HEK293T (cell line): ENCODE measurements around the gene CTSK.

Experiments used
- ARNT ChIP-seq: fragments of 450-650 bp; IDR thresholded peaks from 2 replicates; pipeline ENCODE4 v1.6.1; 2017; ENCODE audit warnings: mild to moderate bottlenecking
- BHLHE40 ChIP-seq: fragments of 450-650 bp; IDR thresholded peaks from 2 replicates; pipeline ENCODE4 v1.6.1; 2016; ENCODE audit warnings: mild to moderate bottlenecking, moderate library complexity, borderline replicate concordance
- FOXA1 ChIP-seq: fragments of 450-650 bp; IDR thresholded peaks from 2 replicates; pipeline ENCODE4 v1.6.1; 2016; ENCODE audit warnings: mild to moderate bottlenecking
- FOXK2 ChIP-seq: fragments of 450-650 bp; IDR thresholded peaks from 2 replicates; pipeline ENCODE4 v1.6.1; 2016; ENCODE audit warnings: mild to moderate bottlenecking
- FOXM1 ChIP-seq: fragments of 450-650 bp; IDR thresholded peaks from 2 replicates; pipeline ENCODE4 v1.6.1; 2017; ENCODE audit warnings: mild to moderate bottlenecking, borderline replicate concordance
- LEF1 ChIP-seq: fragments of 450-650 bp; IDR thresholded peaks from 2 replicates; pipeline ENCODE4 v1.6.1; 2017; ENCODE audit warnings: mild to moderate bottlenecking, borderline replicate concordance
- SP1 ChIP-seq: fragments of 450-650 bp; IDR thresholded peaks from 2 replicates; pipeline ENCODE4 v1.6.1; 2017
- SUZ12 ChIP-seq: fragments of 450-650 bp; IDR thresholded peaks from 2 replicates; pipeline ENCODE4 v1.6.1; 2016; ENCODE audit warnings: mild to moderate bottlenecking

DNA sequence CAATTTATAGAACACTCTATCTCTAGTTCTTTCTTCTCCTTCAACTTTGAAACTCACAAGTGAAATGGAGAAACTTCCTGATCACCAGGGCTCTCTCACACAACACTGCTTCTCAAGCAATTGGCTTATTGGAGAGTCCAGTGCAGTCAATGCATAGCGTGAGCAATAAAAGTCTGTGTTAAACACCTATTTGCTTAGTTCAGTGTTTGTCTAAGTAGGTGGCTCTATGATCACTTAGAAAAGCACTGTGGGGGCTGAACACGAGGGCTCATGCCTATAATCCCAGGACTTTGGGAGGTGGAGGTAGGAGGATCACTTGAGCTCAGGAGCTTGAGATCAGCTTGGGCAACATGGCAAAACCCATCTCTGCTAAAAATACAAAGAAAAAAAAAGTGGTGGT is 54.6 kb downstream of the CTSK start:
- TF ChIP-seq FOXM1 (no peak), FOXA1 (no peak), FOXK2 (no peak), SUZ12 (no peak), ARNT (no peak), LEF1 (no peak), SP1 (no peak), BHLHE40 (no peak)
